ENCODE results near the gene MICAL3.

GRCh38 chr22:17922925-17923903 is 101.1 kb downstream of the MICAL3 start:
- TF ChIP-seq CTCF (IDR thresholded peaks at IDR 0.05): no peak
- no peak for TF ChIP-seq POLR2A (IDR thresholded peaks at IDR 0.05)

Data from tibial nerve (tissue), 3 donors.